BLaER1 treated with 17β-estradiol and CSF1 and Interleukin-3, amounts not matched to agents 10 nM and 100 nM (cell line): ENCODE measurements around the gene MAPK8IP1.
"Not testable (repeated sequence)": the region's sequence is repeated elsewhere in the genome, so short reads cannot be mapped to it uniquely, and the experiment has no call there.

ENCODE experiments used
- H3K27ac ChIP-seq, 11 experiments: shearing (Covaris generic); formaldehyde crosslinking; 2 replicates each; pipeline ENCODE4 v1.8.1; 2022
- H3K27me3 ChIP-seq, 11 experiments: shearing (Covaris generic); formaldehyde crosslinking; 2 replicates each; pipeline ENCODE4 v1.8.1; 2022
- H3K36me3 ChIP-seq, 11 experiments: shearing (Covaris generic); formaldehyde crosslinking; 2 replicates each; pipeline ENCODE4 v1.8.1; 2022
- H3K4me1 ChIP-seq, 10 experiments: shearing (Covaris generic); formaldehyde crosslinking; 2 replicates each; pipeline ENCODE4 v1.8.1; 2022
- H3K4me2 ChIP-seq, 11 experiments: shearing (Covaris generic); formaldehyde crosslinking; 2 replicates each; pipeline ENCODE4 v1.8.1; 2022
- H3K4me3 ChIP-seq, 10 experiments: shearing (Covaris generic); formaldehyde crosslinking; 2 replicates each; pipeline ENCODE4 v1.8.1; 2022
- H3K9ac ChIP-seq, 11 experiments: shearing (Covaris generic); formaldehyde crosslinking; 2 replicates each; pipeline ENCODE4 v1.8.1; 2022
- H3K9me3 ChIP-seq, 11 experiments: shearing (Covaris generic); formaldehyde crosslinking; replicated peaks in 1 of 11; 2 replicates each; pipeline ENCODE4 v1.8.1; 2022
- H4K20me1 ChIP-seq, 11 experiments: shearing (Covaris generic); formaldehyde crosslinking; 2 replicates each; pipeline ENCODE4 v1.8.1; 2022
- Cebpa-rat ChIP-seq, 11 experiments: shearing (Covaris generic); IDR thresholded peaks; 2 replicates each; pipeline ENCODE4 v1.8.1; 2022

MAPK8IP1 gene

DNA sequence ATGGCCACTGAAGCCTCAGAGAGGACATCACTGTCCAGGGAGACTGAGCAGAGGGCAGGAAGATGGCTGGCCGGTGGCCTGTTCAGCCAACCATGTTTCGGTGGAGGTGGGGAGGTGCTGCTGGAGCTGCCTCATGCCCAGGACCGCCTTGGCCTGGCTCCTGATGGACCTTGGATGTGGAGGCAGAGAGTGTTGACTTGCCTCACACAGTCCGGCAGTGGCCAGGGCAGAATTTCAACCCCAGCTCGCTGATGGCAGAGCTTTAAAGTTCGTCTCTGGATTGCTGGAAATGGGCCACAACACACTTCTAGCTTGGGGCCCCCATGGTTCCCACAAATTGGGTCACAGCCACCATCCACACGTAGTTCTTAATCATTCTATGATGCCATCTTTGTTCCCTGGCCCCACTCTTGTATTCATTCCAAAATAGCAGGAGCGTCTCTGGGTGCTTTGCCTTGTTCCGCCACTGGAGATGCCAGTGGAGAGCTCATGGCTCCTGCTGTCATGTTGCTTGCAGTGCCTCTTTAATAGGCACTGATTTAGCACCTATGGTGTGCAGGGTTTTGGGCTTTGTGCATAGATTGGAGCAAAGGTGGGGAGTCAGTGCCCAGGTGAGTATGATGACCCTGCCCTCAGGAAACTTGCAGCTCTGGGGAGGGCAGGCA lies 5.6 kb downstream of the MAPK8IP1 start:
- Histone ChIP-seq H3K4me2 (no peak overlapping the region), H3K27ac (no peak overlapping the region), H3K36me3 (no peaks in the 10 kb centered on the region), H3K4me3 (no peak overlapping the region), H4K20me1 (peaks cover 0 to 57% (median 18%) of the 10 kb centered on the region in 11 experiments; a peak in 16 of 22 replicates), H3K9me3 (no peaks in the 10 kb centered on the region), H3K9ac (no peak overlapping the region), H3K4me1 (peaks cover 0 to 2% (median under 1%) of the 10 kb centered on the region in 10 experiments; a peak in 6 of 20 replicates), H3K27me3 (peaks cover 0 to 7% (median 3%) of the 10 kb centered on the region in 11 experiments; a peak in 11 of 22 replicates)
- no peak for TF ChIP-seq Cebpa-rat (IDR thresholded peaks at IDR 0.05)

DNA sequence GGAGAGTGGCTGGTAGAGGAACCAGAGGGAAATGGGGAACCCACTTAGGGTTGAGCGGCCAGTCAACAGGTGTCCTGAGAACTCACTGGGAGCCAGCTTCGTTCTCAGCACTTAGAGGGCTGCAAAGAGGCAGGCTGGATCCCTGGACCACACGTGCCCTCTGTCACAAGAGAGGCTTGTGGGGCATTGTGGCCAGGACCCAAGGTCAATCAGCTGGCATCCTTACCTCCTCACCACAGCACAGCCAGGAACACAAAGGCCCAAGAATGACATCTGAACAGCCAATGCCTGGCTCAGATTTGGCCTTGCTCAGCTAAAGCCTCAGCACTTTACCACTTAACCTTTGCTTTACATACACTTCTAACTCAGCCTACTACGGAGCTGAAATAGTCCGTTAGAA lies 7.4 kb downstream of the MAPK8IP1 start:
- Histone ChIP-seq H3K9ac (no peak overlapping the region), H3K36me3 (no peaks in the 10 kb centered on the region), H3K4me2 (no peak overlapping the region), H3K27me3 (peaks cover 0 to 13% (median under 1%) of the 10 kb centered on the region in 11 experiments; a peak in 9 of 22 replicates), H3K4me1 (no peaks in the 10 kb centered on the region), H3K27ac (no peak overlapping the region), H4K20me1 (peaks cover 0 to 57% (median 3%) of the 10 kb centered on the region in 11 experiments; a peak in 10 of 22 replicates), H3K9me3 (no peaks in the 10 kb centered on the region), H3K4me3 (no peak overlapping the region)
- no peak for TF ChIP-seq Cebpa-rat (IDR thresholded peaks at IDR 0.05)

DNA sequence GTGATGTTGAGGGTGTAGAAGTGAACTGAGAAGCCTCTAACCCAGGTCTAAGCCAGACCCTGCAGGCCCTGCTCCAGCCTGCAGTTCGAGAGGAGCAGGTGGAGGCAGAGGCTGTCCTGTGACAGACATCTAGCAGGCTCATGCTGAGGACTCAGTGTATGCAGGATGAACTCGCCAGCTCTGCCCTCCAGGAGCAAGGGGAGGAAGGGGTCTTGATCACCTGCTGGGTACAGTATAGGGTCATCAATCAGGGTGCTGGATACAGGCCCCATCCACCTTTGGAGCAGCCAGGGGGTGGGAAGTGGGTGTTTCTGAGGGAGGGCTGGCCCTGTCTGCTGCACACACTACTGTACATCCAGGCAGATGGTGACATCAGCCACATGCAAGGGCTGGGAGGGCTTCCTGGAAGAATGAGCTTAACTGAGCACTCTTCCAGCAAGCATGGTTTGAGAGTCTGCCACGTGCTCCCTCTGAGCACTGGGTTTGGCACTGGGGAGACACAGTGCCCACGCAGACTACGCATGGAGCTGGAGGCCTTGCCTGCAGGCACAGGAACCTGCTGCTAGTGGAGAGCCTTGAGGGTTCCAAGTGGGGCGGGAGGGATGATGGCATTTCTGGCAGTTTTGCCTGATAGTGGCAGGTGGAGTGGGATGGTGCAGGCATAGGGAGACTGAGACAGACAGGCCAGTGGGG lies 9.2 kb downstream of the MAPK8IP1 start:
- Histone ChIP-seq H3K4me3 (no peak overlapping the region), H3K4me2 (no peak overlapping the region), H3K9me3 (no peaks in the 10 kb centered on the region), H3K4me1 (peaks cover 6 to 16% (median 9%) of the 10 kb centered on the region in 10 experiments; a peak in 18 of 20 replicates), H3K9ac (no peak overlapping the region), H4K20me1 (peaks cover 0 to 65% (median 0%) of the 10 kb centered on the region in 11 experiments; a peak in 11 of 22 replicates), H3K27ac (no peak overlapping the region), H3K27me3 (peaks cover 6 to 32% (median 17%) of the 10 kb centered on the region in 11 experiments; a peak in 18 of 22 replicates), H3K36me3 (no peaks in the 10 kb centered on the region)
- TF ChIP-seq Cebpa-rat (IDR thresholded peaks at IDR 0.05): no peak

DNA sequence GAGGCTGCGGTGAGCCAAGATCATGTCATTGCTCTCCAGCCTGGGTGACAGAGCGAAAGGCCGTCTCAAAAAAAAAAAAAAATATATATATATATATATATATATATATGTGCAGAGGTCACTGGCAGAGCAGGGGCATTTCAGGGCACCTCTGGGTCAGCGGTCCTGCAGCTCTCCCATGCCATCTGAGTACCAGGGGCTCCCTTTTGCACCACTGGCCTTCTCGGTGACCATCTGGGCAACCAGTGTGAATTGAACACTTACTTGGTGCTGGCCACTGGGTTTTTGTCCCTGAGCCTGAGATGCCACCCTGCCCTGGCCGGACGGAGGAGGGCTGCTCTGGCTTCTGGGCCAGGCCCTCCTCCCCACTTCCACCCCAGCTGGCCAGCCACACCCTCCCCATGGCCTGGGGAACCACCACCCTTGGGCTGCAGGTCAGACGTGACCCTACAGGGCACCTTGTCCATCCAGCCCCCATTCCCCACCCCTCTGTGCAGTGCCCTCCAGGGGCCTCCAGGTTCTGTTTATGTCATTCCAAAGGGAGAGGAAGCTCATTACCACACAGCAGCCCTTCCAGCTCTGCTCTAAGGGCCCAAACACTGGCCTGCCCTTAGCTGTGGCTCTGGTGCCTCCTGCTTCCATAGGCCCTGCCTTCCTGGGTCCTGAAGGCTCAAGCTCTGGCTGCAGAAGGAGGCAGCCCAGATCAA lies 10.3 kb downstream of the MAPK8IP1 start:
- TF ChIP-seq Cebpa-rat (IDR thresholded peaks at IDR 0.05): no peak
- Histone ChIP-seq H3K9me3 (no peaks in the 10 kb centered on the region), H3K4me3 (no peak overlapping the region), H4K20me1 (peaks cover 0 to 62% (median 3%) of the 10 kb centered on the region in 11 experiments; a peak in 13 of 22 replicates), H3K4me1 (peaks cover 12 to 18% (median 14%) of the 10 kb centered on the region in 10 experiments; a peak in 18 of 20 replicates), H3K4me2 (no peak overlapping the region), H3K36me3 (no peaks in the 10 kb centered on the region), H3K27me3 (peaks cover 16 to 42% (median 28%) of the 10 kb centered on the region in 11 experiments), H3K9ac (no peak overlapping the region), H3K27ac (no peak overlapping the region)

DNA sequence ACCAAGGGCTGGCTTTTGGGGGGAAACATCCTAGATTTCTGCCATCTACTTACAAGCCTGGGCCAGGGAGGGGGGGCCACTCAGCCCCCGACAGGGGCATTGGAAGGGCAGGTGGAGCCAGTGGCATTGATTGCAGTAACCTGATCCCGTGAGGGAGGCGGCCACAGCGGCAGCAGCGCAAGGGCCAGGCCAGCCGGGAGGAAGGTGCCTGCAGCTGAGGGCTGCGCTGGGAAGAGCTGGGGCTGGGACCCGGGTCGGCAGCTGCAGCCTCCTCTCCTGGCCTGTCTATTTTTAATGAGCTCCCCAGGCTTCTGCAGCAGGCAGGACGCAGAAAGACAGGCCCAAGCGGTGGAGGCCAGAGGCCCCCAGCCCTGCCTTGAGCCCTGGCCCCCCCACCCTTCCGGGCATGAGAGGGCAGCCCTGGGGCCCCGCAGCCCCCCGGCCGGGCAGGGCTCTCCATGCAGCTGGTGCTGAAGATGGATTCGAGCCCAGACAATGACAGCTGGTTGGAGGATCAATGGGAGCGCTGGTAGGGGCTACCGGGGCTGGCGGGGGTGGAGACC lies 11.1 kb downstream of the MAPK8IP1 start:
- no peak for TF ChIP-seq Cebpa-rat (IDR thresholded peaks at IDR 0.05)
- Histone ChIP-seq H3K27me3 (peaks cover 24 to 50% (median 36%) of the 10 kb centered on the region in 11 experiments), H3K4me2 (no peak overlapping the region), H4K20me1 (peaks cover 0 to 70% (median 11%) of the 10 kb centered on the region in 11 experiments; a peak in 13 of 22 replicates), H3K9me3 (no peaks in the 10 kb centered on the region), H3K4me3 (no peak overlapping the region), H3K36me3 (no peaks in the 10 kb centered on the region), H3K9ac (no peak overlapping the region), H3K4me1 (peaks cover 13 to 18% (median 16%) of the 10 kb centered on the region in 10 experiments; a peak in 18 of 20 replicates), H3K27ac (no peak overlapping the region)

DNA sequence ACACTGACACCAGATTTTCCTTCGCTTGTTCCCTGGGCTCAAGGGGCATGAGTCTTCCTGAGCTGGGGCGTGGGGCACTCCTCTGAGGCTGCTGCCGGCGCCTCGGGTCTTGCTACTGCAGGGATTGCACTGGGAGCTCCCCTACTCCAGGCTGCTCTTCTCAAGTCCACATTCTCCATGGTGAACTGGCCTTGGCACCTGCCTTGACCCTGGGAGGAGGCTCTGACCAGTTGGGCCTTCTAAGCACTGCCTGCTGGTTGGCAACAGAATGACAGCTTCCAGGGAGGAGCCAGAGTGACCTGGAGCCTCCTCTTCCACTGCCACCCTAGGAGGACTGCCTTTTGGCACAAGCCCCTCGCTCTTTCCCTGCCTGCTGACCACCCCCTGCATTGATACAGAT lies 12.1 kb downstream of the MAPK8IP1 start:
- Histone ChIP-seq H3K27me3 (peaks cover 25 to 55% (median 40%) of the 10 kb centered on the region in 11 experiments), H4K20me1 (peaks cover 0 to 77% (median 16%) of the 10 kb centered on the region in 11 experiments; a peak in 13 of 22 replicates), H3K9ac (no peak overlapping the region), H3K4me1 (peaks cover 13 to 18% (median 16%) of the 10 kb centered on the region in 10 experiments; a peak in 18 of 20 replicates), H3K4me2 (no peak overlapping the region), H3K4me3 (no peak overlapping the region), H3K27ac (no peak overlapping the region), H3K36me3 (no peaks in the 10 kb centered on the region), H3K9me3 (no peaks in the 10 kb centered on the region)
- TF ChIP-seq Cebpa-rat (IDR thresholded peaks at IDR 0.05): no peak

DNA sequence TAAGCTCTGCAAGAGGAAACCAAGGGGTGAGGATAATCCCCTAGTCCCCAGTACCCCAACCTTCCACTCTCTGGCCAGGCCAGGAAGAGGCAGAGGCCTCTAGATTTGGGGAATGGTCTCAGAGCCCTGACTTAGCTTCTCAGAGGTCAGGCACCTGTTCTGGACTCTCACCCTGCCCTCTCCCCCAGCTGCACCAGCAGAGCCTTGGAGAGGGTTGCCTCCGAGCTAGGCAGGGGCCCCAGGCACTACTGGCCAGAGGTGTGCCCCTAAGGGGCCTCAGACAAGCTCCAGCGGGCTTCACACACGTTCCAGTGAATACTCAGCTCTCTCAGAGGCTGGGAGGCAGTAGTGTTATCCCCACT lies 13.6 kb downstream of the MAPK8IP1 start:
- H4K20me1 ChIP-seq: peaks cover 0 to 78% (median 16%) of the 10 kb centered on the region in 11 experiments; a peak in 13 of 22 replicates
- H3K27ac ChIP-seq: peak overlapping the region in 1 of 11 experiments; percentile 61; a peak in 2 of 22 replicates
- peak overlapping the region in 2 of 11 experiments; percentile 37 to 70; a peak in 2 of 22 replicates for H3K9ac ChIP-seq
- H3K9me3 ChIP-seq: no peaks in the 10 kb centered on the region
- peaks cover 14 to 24% (median 18%) of the 10 kb centered on the region in 10 experiments; a peak in 18 of 20 replicates for H3K4me1 ChIP-seq
- H3K4me2 ChIP-seq: peak overlapping the region; percentile 79 to 92 (median 86)
- TF ChIP-seq Cebpa-rat (IDR thresholded peaks at IDR 0.05): no peak
- H3K4me3 ChIP-seq: peak overlapping the region; percentile 49 to 73 (median 62); a peak in 17 of 20 replicates
- H3K36me3 ChIP-seq: no peaks in the 10 kb centered on the region
- peaks cover 25 to 55% (median 40%) of the 10 kb centered on the region in 11 experiments for H3K27me3 ChIP-seq

DNA sequence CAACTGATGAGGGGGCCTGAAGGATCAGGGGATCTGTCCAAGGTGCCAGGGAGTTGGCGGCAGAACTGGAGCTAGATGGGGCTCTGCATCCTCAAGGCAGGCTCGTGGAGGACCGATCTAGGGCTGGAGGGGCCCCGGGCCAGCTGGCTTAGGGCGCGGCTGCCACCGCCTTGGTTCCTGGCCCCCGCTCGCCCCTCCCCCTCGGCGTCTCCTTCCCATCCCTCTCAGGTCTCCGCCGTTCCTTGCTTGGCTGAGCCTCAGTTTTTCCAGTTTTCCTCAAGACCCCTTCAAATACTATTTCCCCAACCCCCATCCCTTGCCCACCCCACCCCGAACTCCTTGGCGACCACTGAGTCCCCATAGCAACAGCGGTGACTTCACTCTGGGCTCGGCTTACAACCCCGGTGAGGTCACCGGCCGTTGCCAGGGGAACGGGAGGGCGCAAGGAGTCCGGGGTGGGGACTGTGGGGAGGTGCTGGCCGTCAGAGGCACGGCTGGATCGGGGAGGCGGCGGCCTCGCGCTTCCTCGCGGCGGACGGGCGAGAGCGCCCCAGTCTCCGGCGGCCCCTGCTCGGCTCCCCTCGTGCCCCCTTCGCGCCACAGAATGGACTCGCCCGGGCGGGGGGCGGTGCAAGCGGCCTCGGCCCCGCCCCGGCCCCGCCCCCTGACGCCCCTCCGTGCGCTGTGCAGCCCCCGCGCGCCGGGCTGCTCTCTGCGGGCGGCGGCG lies 14.2 kb downstream of the MAPK8IP1 start:
- Histone ChIP-seq H3K27ac (peak overlapping the region in 9 of 11 experiments; percentile 45 to 77 (median 61); a peak in 15 of 22 replicates), H4K20me1 (peaks cover 0 to 79% (median 16%) of the 10 kb centered on the region in 11 experiments; a peak in 13 of 22 replicates), H3K27me3 (peaks cover 25 to 55% (median 40%) of the 10 kb centered on the region in 11 experiments), H3K9ac (peak overlapping the region; percentile 59 to 81 (median 72); a peak in 18 of 22 replicates), H3K4me2 (peak overlapping the region; percentile 79 to 92 (median 86)), H3K36me3 (no peaks in the 10 kb centered on the region), H3K4me1 (peaks cover 14 to 24% (median 18%) of the 10 kb centered on the region in 10 experiments; a peak in 18 of 20 replicates), H3K4me3 (peak overlapping the region; percentile 49 to 73 (median 62)), H3K9me3 (no peaks in the 10 kb centered on the region)
- no peak for TF ChIP-seq Cebpa-rat (IDR thresholded peaks at IDR 0.05)

DNA sequence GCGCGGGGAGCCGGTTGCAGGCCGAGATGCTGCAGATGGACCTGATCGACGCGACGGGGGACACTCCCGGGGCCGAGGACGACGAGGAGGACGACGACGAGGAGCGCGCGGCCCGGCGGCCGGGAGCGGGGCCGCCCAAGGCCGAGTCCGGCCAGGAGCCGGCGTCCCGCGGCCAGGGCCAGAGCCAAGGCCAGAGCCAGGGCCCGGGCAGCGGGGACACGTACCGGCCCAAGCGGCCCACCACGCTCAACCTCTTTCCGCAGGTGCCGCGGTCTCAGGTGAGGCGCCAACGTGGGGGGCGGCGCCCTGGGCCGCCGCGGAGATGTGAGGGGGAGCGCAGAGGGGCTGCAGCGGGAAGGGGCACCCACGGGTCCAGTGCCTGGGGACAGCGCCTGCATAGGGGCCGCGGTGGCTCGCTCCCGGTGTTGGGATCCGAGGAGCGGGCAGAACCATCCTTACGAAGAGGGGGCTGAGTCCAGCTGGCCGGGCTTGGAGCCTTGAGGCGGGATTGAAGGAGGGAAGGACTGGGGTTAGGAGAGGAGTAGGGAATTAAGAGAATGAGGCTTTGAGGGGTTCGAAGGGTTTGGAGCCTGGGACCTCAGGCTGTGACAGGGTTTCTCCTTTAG lies 14.8 kb downstream of the MAPK8IP1 start:
- Histone ChIP-seq H3K9ac (peak overlapping the region in 7 of 11 experiments; percentile 67 to 81 (median 78); a peak in 11 of 22 replicates), H3K4me2 (peak overlapping the region; percentile 79 to 92 (median 86))

More for the DNA sequence above, 14.8 kb downstream of the MAPK8IP1 start:
- Histone ChIP-seq H4K20me1 (peaks cover 0 to 78% (median 16%) of the 10 kb centered on the region in 11 experiments; a peak in 12 of 22 replicates), H3K27me3 (peaks cover 25 to 55% (median 40%) of the 10 kb centered on the region in 11 experiments), H3K4me1 (peaks cover 14 to 24% (median 18%) of the 10 kb centered on the region in 10 experiments; a peak in 18 of 20 replicates), H3K4me3 (peak overlapping the region; percentile 49 to 73 (median 62))
- not testable (repeated sequence) for H3K27ac ChIP-seq, H3K9me3 ChIP-seq, H3K36me3 ChIP-seq
